ENCODE results near the gene P3H4. TPM values are rescaled to one million over a fixed set of nuclear protein-coding genes. Genes with fewer than 3 reads are reported as not detected.
A peak's percentile ranks its signal among the peaks of the same experiment; 100 is the strongest.
"Not testable (repeated sequence)": the region's sequence is repeated elsewhere in the genome, so short reads cannot be mapped to it uniquely, and the experiment has no call there.

P3H4 gene
- total RNA-seq, 1 donor from 2014 or later, result 9.2 TPM

GRCh38 chr17:41777157-41777573 lies 34.6 kb downstream of the P3H4 start:
- intact Hi-C loops (cut with DNase I), result no loop called here
- DNase-seq (no peak), ATAC-seq (peak; percentile 37 to 52)
- peaks cover 91% of the 10 kb centered on the region for H3K4me1 ChIP-seq
- peaks cover 5% of the 10 kb centered on the region for H3K36me3 ChIP-seq
- H3K4me3 ChIP-seq, result no peak overlapping the region
- H3K27me3 ChIP-seq (ENCODE audit: low read depth), result no peaks in the 10 kb centered on the region
- H3K27ac ChIP-seq, result peak overlapping the region; percentile 83
- TF ChIP-seq, protein P1, sequence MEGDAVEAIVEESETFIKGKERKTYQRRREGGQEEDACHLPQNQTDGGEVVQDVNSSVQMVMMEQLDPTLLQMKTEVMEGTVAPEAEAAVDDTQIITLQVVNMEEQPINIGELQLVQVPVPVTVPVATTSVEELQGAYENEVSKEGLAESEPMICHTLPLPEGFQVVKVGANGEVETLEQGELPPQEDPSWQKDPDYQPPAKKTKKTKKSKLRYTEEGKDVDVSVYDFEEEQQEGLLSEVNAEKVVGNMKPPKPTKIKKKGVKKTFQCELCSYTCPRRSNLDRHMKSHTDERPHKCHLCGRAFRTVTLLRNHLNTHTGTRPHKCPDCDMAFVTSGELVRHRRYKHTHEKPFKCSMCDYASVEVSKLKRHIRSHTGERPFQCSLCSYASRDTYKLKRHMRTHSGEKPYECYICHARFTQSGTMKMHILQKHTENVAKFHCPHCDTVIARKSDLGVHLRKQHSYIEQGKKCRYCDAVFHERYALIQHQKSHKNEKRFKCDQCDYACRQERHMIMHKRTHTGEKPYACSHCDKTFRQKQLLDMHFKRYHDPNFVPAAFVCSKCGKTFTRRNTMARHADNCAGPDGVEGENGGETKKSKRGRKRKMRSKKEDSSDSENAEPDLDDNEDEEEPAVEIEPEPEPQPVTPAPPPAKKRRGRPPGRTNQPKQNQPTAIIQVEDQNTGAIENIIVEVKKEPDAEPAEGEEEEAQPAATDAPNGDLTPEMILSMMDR (IDR thresholded peaks at IDR 0.05), result no peak
- no peaks in the 10 kb centered on the region for H3K9me3 ChIP-seq

- intact Hi-C loops (cut with DNase I); DNase-seq; H3K9me3 ChIP-seq; ATAC-seq; H3K36me3 ChIP-seq; H3K4me3 ChIP-seq; H3K27me3 ChIP-seq (ENCODE audit: low read depth): not testable (repeated sequence)
- Histone ChIP-seq H3K27ac (peak overlapping the region; percentile 83), H3K4me1 (peaks cover 89% of the 10 kb centered on the region)
Observed at GRCh38 chr17:41776262-41776900, 35.4 kb downstream of the P3H4 start.

DNA sequence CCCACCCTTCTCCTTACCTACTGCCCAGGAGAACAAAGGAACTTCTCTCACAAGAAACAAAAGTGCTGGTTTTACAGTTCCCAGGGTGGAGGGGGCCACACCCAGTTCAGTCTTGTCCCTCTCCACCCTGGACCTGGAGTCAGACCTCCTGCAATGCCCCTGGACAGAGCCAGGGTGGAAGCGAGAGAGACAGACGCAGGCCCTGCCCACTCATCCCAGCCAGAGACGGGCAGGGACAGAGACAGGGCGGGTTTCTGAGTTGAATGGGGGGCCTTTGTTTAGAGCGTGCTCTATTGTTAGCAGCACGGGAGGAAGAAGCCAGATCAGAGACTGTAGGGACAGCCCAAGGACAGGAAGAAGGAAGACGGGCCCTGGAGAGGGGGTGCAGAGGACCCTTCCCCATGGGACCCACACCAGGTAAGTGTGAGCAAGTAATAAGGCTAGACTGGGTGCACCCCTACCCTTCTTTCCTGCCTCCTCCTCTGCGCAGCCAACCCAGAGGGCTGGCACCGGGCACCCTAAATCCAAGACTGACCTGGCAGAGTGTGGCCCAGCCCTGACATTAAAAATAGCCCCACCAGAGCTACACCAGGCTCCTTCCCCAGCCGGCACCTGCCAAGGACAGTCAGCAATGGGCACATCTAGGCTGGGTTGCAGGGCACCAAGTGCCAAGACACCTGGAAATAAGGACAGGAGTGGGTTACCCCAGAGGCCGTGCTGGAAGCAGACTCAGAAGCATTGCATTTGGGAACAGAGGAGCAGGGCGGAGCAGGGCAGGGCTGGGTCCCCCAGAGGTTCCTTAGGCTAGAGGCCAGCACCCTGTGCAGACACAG lies 36.1 kb downstream of the P3H4 start:
- intact Hi-C loops (cut with DNase I), result no loop called here
- Histone ChIP-seq H3K4me1 (peaks cover 86% of the 10 kb centered on the region), H3K9me3 (no peaks in the 10 kb centered on the region), H3K27me3 (ENCODE audit: low read depth) (no peaks in the 10 kb centered on the region), H3K27ac (peak overlapping the region; percentile 83), H3K4me3 (peak overlapping the region; percentile 0), H3K36me3 (peaks cover 15% of the 10 kb centered on the region)
- DNase-seq (no peak), ATAC-seq (no peak)
- TF ChIP-seq, protein P1 (IDR thresholded peaks at IDR 0.05), result no peak

- no peak overlapping the region for H3K4me3 ChIP-seq
- H3K4me1 ChIP-seq, result peaks cover 72% of the 10 kb centered on the region
- H3K36me3 ChIP-seq, result peaks cover 34% of the 10 kb centered on the region
- H3K27me3 ChIP-seq (ENCODE audit: low read depth), result no peaks in the 10 kb centered on the region
- no peaks in the 10 kb centered on the region for H3K9me3 ChIP-seq
- no peak for ATAC-seq
- intact Hi-C loops (cut with DNase I), result no loop called here
- H3K27ac ChIP-seq, result peak overlapping the region; percentile 46
- DNase-seq, result no peak
- TF ChIP-seq, protein P1 (IDR thresholded peaks at IDR 0.05), result no peak
Observed at GRCh38 chr17:41773731-41774193, 38.0 kb downstream of the P3H4 start.

DNA sequence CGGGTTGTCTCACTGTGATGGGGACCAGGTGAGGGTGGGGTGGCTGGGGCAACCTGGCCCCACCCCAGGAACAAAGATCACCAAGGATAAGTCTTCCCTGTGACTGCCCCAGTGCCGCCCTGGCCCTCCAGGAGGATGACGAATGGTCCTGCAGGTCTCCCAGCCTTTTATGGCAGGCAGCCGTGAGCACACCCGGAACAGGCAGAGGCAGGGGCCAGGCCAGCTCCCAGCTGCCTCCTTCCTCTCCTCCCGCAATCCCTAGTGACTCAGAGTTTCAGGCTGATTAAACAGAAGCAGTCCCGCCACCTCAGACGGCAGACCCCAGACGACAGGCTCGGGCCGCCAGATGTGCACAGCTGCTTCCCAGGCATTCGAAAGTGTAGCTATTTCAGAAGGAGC lies 38.6 kb downstream of the P3H4 start:
- TF ChIP-seq, protein P1 (IDR thresholded peaks at IDR 0.05), result no peak
- H3K27ac ChIP-seq, result peak overlapping the region; percentile 46
- peaks cover 40% of the 10 kb centered on the region for H3K36me3 ChIP-seq
- intact Hi-C loops (cut with DNase I), result no loop called here
- DNase-seq, result no peak
- ATAC-seq, result peak; percentile 45 to 47
- no peaks in the 10 kb centered on the region for H3K9me3 ChIP-seq
- H3K27me3 ChIP-seq (ENCODE audit: low read depth), result no peaks in the 10 kb centered on the region
- no peak overlapping the region for H3K4me3 ChIP-seq
- peaks cover 67% of the 10 kb centered on the region for H3K4me1 ChIP-seq

All from lower lobe of right lung (tissue), 2 donors.